ENCODE measurements around the gene IFIT3. TPM values are rescaled to one million over a fixed set of nuclear protein-coding genes. Genes with fewer than 3 reads are reported as not detected.
"Not testable (repeated sequence)": the region's sequence is repeated elsewhere in the genome, so short reads cannot be mapped to it uniquely, and the experiment has no call there.

The IFIT3 gene
- total and polyA plus RNA-seq, 2 experiments from 2014 or later = 10.4 to 10.9 TPM

DNA sequence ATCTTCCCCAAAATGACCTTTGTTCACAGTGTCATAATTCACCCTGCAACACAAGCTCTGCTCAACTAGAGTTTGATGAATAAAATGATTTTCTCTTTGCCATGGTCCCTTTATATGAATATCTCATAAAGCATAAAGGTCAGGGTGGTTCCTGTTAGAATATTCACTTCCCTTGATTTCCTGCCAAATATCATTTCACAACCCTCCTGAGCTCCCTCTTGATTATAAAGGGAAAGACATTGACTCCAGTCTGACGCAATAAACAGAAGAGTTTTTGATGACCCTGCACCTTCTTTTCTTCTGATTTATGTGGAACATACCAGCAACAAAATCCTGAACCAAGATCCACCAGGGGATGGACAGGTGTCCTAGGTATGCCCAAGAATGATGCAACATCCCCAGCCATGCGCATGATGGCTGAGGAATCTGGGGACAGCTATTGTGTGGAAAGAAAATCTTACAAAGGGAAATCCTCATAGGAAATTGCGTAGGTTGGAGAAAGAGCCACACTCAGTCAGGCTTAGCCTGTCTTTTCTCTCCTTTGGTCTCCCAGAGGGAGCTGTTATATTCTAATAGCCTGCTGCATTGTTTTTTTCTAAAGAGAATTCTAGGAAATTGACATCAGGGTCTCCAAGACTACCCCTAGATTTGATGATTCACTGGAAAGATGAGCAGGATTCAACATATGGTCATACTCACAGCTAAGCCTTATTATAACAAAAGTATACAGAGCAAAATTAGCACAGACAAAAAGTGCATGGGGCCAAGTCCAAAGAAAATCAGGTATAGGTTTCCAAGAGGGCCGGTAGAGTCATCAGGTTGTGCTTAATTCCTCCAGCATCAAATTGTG is 18.8 kb downstream of the IFIT3 start:
- no peak overlapping the region for H3K4me3 ChIP-seq
- H2AFZ ChIP-seq = no peak overlapping the region
- H3K79me2 ChIP-seq (ENCODE audit: insufficient read depth) = no peaks in the 10 kb centered on the region
- 98% methylated on average over 4 of the region's 4 CpGs for WGBS, 2 experiments (ENCODE audit: low coverage in 1 of 2, low lambda C conversion rate in 2 of 2, missing lambda C conversion rate in 2 of 2)
- no peaks in the 10 kb centered on the region for H3K27me3 ChIP-seq (replicated peaks; ENCODE audit: insufficient read depth)
- no peaks in the 10 kb centered on the region for H3K36me3 ChIP-seq (ENCODE audit: low read depth)
- no peak overlapping the region for H3K4me2 ChIP-seq (ENCODE audit: unreplicated experiment)
- H3K9me3 ChIP-seq (ENCODE audit: low read depth) = no peaks in the 10 kb centered on the region
- H3F3A ChIP-seq (ENCODE audit: insufficient read depth) = peaks cover 33% of the 10 kb centered on the region
- peaks cover 5% of the 10 kb centered on the region; the same call in 1 of the 2 replicates for H3K9me2 ChIP-seq (ENCODE audit: insufficient read depth)
- H3K4me1 ChIP-seq (ENCODE audit: insufficient read depth) = peaks cover 28% of the 10 kb centered on the region
- in situ Hi-C loops (cut with MboI) = no loop called here
- no peak overlapping the region for H3K27ac ChIP-seq
- H3K9ac ChIP-seq = no peak overlapping the region
- no peak for TF ChIP-seq EZH2phosphoT487 (IDR thresholded peaks at IDR 0.05; ENCODE audit: insufficient read depth, low read depth)
- TF ChIP-seq EZH2 (IDR thresholded peaks at IDR 0.05; ENCODE audit: insufficient read depth, poor library complexity, severe bottlenecking) = no peak
- peak; percentile 57 for DNase-seq
- no peaks in the 10 kb centered on the region for H4K20me1 ChIP-seq (ENCODE audit: insufficient read depth)

DNA sequence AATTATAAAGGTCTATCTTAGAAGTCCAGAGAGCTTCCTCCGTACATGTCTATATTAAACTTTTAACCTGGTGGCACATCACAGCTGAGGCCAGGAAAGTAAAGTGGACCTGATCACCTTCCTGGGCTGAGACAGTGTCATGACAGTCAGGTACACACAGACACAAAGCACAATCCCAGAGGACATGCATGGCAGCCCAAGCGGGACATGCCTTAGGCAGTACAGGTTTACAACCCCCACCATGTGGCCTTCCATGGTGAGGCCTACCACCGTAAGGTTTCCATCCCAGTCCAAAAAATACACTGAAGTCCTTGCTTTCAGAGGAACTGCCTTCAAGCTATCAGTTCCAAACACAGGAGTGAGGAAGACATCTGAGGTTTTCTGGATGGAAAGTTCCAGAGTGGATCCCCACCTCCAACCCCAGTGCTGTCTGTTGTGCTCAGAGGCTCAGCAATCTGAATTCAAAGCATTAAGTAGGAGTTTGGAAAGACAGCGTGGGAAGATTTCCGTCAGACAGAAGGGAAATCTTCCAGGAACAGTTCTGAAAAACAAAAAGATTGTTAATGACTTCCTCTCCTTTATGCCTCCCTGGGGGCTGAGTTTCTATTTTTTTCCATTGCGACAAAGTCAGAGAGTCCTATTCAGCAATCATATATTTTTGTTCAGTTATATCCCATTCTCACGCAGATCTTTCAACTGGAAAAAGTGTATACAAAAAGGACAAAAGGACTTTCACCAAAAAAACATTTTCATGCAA is 20.1 kb downstream of the IFIT3 start:
- Histone ChIP-seq H2AFZ (no peak overlapping the region), H3K9me2 (ENCODE audit: insufficient read depth) (peaks cover 5% of the 10 kb centered on the region; the same call in 1 of the 2 replicates), H3K27me3 (replicated peaks; ENCODE audit: insufficient read depth) (no peaks in the 10 kb centered on the region), H3F3A (ENCODE audit: insufficient read depth) (peaks cover 34% of the 10 kb centered on the region), H3K36me3 (ENCODE audit: low read depth) (no peaks in the 10 kb centered on the region), H3K79me2 (ENCODE audit: insufficient read depth) (no peaks in the 10 kb centered on the region), H3K4me1 (ENCODE audit: insufficient read depth) (peaks cover 33% of the 10 kb centered on the region), H3K4me3 (no peak overlapping the region), H4K20me1 (ENCODE audit: insufficient read depth) (no peaks in the 10 kb centered on the region), H3K27ac (no peak overlapping the region), H3K4me2 (ENCODE audit: unreplicated experiment) (no peak overlapping the region), H3K9me3 (ENCODE audit: low read depth) (no peaks in the 10 kb centered on the region), H3K9ac (no peak overlapping the region)
- TF ChIP-seq EZH2 (IDR thresholded peaks at IDR 0.05; ENCODE audit: insufficient read depth, poor library complexity, severe bottlenecking) (no peak), EZH2phosphoT487 (IDR thresholded peaks at IDR 0.05; ENCODE audit: insufficient read depth, low read depth) (no peak)
- 81 to 82% methylated on average over 7 of the region's 7 CpGs for WGBS, 2 experiments (ENCODE audit: low coverage in 1 of 2, low lambda C conversion rate in 2 of 2, missing lambda C conversion rate in 2 of 2)
- in situ Hi-C loops (cut with MboI) = no loop called here
- DNase-seq = no peak

DNA sequence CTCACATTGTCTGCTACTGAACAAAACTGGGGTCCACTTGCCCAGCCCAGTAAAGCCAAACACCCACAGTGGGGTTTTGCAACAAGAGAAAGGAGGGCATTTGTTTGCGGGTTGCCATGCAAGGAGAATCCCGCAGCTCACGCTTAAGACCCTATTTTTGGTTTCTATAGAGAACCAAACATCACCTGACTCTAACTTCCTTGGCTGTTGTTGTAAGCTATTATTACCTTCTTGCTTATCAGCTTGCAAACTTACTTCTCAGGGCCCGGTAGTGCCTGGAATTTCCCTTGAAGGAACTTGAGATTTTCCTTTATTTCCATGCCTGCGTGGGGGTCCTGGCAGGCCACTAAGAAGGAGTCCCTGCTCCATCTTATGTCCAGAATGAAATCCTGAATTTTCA is 20.7 kb downstream of the IFIT3 start:
- no peak for DNase-seq
- no peaks in the 10 kb centered on the region for H3K9me3 ChIP-seq (ENCODE audit: low read depth)
- H2AFZ ChIP-seq = no peak overlapping the region
- H3K4me3 ChIP-seq = no peak overlapping the region
- no peak overlapping the region for H3K4me2 ChIP-seq (ENCODE audit: unreplicated experiment)
- H3K27ac ChIP-seq = no peak overlapping the region
- H4K20me1 ChIP-seq (ENCODE audit: insufficient read depth) = no peaks in the 10 kb centered on the region
- H3K36me3 ChIP-seq (ENCODE audit: low read depth) = no peaks in the 10 kb centered on the region
- in situ Hi-C loops (cut with MboI) = no loop called here
- H3K9me2 ChIP-seq (ENCODE audit: insufficient read depth) = peaks cover 5% of the 10 kb centered on the region; the same call in 1 of the 2 replicates
- H3K4me1 ChIP-seq (ENCODE audit: insufficient read depth) = peaks cover 37% of the 10 kb centered on the region
- H3K79me2 ChIP-seq (ENCODE audit: insufficient read depth) = no peaks in the 10 kb centered on the region
- no peaks in the 10 kb centered on the region for H3K27me3 ChIP-seq (replicated peaks; ENCODE audit: insufficient read depth)
- no peak overlapping the region for H3K9ac ChIP-seq
- TF ChIP-seq EZH2phosphoT487 (IDR thresholded peaks at IDR 0.05; ENCODE audit: insufficient read depth, low read depth) (no peak), EZH2 (IDR thresholded peaks at IDR 0.05; ENCODE audit: insufficient read depth, poor library complexity, severe bottlenecking) (no peak)
- 91 to 95% methylated on average over 5 of the region's 5 CpGs for WGBS, 2 experiments (ENCODE audit: low coverage in 1 of 2, low lambda C conversion rate in 2 of 2, missing lambda C conversion rate in 2 of 2)
- H3F3A ChIP-seq (ENCODE audit: insufficient read depth) = peaks cover 39% of the 10 kb centered on the region

- Histone ChIP-seq H3K4me2 (ENCODE audit: unreplicated experiment) (no peak overlapping the region), H3K9me2 (ENCODE audit: insufficient read depth) (peaks cover 5% of the 10 kb centered on the region; the same call in 1 of the 2 replicates), H2AFZ (no peak overlapping the region), H3K27me3 (replicated peaks; ENCODE audit: insufficient read depth) (no peaks in the 10 kb centered on the region), H3K79me2 (ENCODE audit: insufficient read depth) (no peaks in the 10 kb centered on the region), H3K4me1 (ENCODE audit: insufficient read depth) (peaks cover 37% of the 10 kb centered on the region), H3K4me3 (no peak overlapping the region), H3K9ac (no peak overlapping the region), H3K27ac (no peak overlapping the region), H3F3A (ENCODE audit: insufficient read depth) (peaks cover 40% of the 10 kb centered on the region), H3K9me3 (ENCODE audit: low read depth) (no peaks in the 10 kb centered on the region), H4K20me1 (ENCODE audit: insufficient read depth) (no peaks in the 10 kb centered on the region), H3K36me3 (ENCODE audit: low read depth) (no peaks in the 10 kb centered on the region)
- TF ChIP-seq EZH2phosphoT487 (IDR thresholded peaks at IDR 0.05; ENCODE audit: insufficient read depth, low read depth) (no peak), EZH2 (IDR thresholded peaks at IDR 0.05; ENCODE audit: insufficient read depth, poor library complexity, severe bottlenecking) (no peak)
- in situ Hi-C loops (cut with MboI) = no loop called here
- no peak for DNase-seq
- WGBS, 2 experiments (ENCODE audit: low coverage in 1 of 2, low lambda C conversion rate in 2 of 2, missing lambda C conversion rate in 2 of 2) = 75 to 78% methylated on average over 2 of the region's 2 CpGs
Measured at GRCh38 chr10:89348975-89349374, 21.2 kb downstream of the IFIT3 start.

DNA sequence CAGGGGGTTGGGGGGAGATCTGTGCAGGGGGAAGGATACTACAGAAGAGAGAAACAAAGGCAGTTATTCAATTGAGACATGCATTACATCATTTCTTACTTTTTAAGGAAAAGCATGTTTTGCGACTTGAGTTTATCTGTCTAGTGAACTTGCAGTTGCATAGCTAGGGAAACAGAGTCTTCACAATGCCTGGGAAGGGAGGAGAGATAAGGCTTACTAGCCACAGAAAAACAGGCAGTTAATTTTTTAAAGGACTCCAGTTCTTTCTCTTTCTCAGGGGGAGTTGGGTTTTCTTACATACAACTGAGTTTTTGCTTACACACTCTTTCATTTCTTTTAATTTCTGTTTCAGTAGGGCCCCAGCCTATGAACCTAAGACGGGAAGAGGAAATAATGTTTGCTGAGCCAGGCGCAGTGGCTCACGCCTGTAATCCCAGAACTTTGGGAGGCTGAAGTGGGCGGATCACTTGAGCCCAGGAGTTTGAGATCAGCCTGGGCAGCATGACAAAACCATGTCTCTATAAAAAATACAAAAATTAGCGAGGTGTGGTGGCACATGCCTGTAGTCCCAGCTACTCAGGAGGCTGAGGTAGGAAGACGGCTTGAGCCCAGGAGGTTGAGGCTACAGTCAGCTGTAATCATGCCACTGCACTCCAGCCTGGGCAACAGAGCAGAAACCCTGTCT is 23.0 kb downstream of the IFIT3 start:
- in situ Hi-C loops (cut with MboI); H4K20me1 ChIP-seq (ENCODE audit: insufficient read depth); H3K79me2 ChIP-seq (ENCODE audit: insufficient read depth); H3K36me3 ChIP-seq (ENCODE audit: low read depth); H3K9me3 ChIP-seq (ENCODE audit: low read depth); H3K27me3 ChIP-seq (replicated peaks; ENCODE audit: insufficient read depth); H3K9me2 ChIP-seq (ENCODE audit: insufficient read depth): not testable (repeated sequence)
- H3K4me2 ChIP-seq (ENCODE audit: unreplicated experiment) = peak overlapping the region; percentile 66
- H3K4me1 ChIP-seq (ENCODE audit: insufficient read depth) = peaks cover 45% of the 10 kb centered on the region
- H3K4me3 ChIP-seq = peak overlapping the region; percentile 46; the same call in 1 of the 2 replicates
- peak overlapping the region; percentile 95 for H3K27ac ChIP-seq
- DNase-seq = peak; percentile 51
- H3K9ac ChIP-seq = peak overlapping the region; percentile 74
- WGBS, 2 experiments (ENCODE audit: low coverage in 1 of 2, low lambda C conversion rate in 2 of 2, missing lambda C conversion rate in 2 of 2) = 22% methylated on average over 7 of the region's 7 CpGs
- H2AFZ ChIP-seq = peak overlapping the region; percentile 54
- peaks cover 45% of the 10 kb centered on the region for H3F3A ChIP-seq (ENCODE audit: insufficient read depth)
